GF-D8 (cell line): ENCODE data around the gene OAS2.

Experiments used
- DNase-seq: peaks from one replicate; lab custom pipeline; 2025; lab: John Stamatoyannopoulos, UW

OAS2 gene

DNA sequence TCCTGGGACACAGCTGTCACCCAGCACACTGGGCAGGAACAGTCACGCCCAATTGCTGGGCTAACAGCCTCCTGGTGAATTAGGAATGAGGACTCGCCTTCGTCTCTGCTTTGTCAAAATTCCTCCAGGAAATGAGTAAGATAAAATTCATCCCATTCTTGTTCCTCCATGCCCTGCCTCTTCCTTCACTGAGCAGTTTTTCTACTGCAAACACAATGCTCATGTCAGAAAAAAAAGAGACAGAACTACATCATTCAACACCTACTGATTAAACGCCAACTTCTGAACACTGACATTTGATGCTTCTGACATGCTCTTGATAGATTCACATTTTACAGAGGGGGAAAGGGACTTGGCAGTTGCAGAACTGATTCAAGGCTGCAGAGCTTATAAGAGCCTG lies 40.7 kb downstream of the OAS2 start:
- no peak for DNase-seq

DNA sequence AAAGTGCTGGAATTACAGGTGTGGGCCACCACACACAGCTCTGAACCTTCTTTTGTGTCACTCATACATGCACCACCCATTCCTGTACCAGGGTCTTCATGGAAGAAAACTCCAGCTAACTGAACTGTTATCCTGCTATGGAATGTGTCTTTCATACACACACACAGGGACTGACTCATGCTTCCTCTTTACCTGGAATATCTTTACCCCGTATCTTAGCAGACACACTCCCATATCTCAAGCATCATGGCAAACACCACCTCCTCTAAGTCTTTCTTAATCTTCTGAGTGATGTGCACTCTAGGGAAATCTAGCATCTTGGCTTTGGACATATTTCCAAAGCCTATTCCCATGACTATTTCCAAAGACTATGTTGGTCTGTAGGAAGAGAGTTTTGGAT lies 43.2 kb downstream of the OAS2 start:
- DNase-seq, result no peak

DNA sequence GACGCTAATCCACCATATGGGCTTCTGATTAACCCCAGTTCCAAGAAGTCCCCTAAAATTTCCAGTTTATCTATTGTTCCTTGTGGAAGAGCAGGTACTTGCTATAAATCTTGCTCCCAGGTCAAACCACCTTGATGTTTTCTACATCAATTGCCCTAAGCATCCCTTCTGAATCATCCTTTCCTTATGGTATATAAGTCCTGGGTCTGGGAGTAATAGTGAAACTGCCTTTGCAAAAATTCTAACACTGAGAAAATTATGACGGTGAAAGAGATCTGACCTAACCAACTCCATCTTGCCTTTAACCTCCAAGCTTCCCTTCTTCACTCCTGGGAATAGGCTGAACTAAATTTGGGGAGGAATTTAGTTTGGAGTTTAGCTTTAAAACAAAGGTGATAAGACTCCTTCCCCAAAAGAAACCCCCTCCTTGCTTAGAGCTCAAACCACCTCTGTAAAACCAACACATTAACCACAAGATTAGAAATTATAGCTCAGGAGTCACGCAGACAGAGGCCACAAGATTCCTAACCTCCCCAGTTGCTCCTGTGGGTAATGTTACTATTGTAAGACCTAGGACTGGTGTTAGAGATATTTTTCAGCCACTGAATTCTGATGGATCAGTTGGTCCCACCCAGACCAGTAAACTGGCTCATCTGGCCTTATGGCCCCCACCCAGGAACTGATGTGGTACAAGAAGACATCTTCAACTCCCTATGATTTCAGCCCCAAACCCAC lies 44.4 kb downstream of the OAS2 start:
- DNase-seq, result no peak

DNA sequence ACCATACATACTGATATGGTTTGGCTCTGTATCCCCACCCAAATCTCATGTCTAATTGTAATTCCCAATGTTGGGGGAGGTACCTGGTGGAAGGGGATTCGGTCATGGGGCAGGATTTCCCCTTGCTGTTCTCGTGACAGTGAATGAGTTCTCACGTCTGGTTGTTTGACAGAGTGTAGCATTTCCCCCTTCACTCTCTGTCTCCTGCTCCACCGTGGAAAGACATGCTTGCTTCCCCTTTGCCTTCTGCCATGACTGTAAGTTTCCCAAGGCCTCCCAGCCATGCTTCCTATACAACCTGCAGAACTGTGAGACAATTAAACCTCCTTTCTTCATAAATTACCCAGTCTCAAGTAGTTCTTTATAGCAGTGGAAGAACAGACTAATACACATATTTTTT lies 49.4 kb downstream of the OAS2 start:
- DNase-seq, result no peak

DNA sequence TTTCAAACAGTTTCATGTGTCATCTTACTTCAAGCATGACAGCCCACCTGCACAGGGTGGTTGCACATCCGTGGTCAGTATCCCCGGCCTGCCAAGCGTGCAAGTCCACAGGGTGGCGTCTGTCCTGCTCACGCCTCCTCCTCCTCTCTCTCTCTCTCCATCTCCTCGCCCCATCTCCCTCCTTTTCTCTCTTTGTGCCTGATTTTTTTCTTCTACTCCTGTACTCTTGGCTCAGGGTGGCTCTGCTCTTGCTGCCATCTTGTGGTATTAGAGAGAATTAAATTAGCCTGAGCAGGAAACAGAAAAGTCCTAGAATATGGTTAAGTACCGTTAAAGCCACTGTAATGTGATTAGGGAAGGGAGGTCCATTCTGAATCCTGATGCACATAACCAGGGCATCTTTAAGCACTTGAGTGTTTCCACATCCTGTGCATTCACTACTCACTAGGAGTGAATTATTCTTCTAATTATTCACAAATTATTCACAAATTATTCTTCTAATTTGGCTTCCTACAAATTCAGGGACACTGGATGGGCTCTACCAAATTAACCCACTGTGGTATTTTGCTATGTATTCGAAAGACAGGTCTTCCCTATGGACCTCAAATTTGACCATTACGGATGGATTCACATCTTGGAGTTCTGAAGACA lies 52.7 kb downstream of the OAS2 start:
- DNase-seq, result no peak

DNA sequence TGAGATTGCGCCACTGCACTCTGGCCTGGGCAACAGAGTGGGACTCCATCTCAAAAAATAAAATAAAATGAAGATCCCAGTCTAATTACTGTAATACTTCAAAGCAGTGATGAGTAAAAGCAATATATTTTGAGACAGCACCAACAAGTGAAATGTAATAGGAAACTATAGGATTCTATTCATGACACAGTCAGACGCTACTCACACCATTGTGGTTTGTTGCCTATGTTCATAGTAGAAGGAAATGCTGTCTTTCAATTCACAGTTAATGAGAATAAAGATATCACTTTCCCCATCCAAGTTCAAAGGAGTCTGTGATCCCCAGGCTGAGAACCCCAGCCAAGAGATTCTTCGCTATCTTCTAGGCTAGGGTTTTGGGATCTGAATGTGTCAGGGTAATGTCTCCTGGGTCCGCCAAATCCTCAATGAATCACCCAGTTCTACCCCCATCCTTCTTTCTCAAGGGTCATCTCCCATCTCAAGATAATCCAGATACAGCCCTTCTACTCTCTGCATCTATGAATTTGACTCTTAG lies 61.7 kb downstream of the OAS2 start:
- DNase-seq, result no peak

DNA sequence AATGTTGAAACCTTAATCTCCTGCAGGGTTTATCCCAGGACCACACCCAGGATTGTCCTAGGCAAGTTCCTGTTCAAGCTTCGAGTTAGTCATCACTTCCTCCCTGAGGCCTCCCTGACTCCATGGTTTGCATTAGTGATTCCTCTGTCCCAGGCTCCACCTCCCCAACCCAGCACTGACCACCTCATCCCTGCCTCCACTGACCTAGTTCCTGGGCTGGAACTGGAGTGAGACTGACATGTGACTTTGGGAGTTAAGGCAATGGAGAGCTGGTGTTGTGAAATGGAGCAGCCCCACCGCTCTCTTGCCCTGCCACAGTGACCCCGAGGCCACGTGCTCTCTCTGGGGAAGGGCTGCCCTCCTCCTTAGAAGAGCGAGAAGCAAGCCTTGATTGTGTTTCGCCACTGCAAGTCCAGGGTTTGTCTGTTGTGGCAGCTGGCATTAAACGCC lies 62.4 kb downstream of the OAS2 start:
- no peak for DNase-seq

DNA sequence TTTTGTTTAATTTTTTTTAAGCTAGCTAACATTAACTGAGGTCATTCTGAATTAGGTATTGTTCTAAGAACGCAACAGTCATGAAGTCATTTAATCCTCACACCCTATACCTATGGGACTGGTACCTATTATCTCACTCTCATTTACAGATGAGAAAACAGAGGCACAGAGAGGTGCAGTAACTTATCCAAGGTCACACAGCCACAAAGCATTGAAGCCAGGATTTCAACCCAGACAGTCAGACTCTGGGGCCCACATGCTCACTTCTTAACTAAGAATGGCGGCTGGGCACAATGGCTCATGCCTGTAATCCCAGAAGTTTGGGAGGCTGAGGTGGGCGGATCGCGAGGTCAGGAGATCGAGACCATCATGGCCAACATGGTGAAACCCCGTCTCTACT lies 63.2 kb downstream of the OAS2 start:
- DNase-seq, result no peak

DNA sequence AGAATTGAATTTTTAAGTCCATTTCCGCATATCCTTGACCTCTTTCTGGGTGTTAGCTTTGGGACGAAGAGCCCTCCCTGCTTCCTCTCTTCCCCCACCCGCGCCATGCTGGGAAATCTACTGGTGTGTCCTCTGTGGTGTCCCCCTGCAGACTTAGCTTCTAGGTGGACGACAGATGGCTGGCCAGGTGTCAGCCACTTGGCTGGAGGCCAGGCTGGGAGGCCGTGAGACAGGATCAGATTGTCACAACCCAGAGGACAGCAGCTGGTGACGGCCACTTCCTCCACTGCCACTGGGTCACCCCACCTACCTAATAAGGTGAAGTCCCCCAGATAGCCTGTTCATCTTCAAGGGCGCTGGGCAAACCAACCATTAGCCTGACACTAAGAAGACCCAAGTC lies 64.9 kb downstream of the OAS2 start:
- no peak for DNase-seq

DNA sequence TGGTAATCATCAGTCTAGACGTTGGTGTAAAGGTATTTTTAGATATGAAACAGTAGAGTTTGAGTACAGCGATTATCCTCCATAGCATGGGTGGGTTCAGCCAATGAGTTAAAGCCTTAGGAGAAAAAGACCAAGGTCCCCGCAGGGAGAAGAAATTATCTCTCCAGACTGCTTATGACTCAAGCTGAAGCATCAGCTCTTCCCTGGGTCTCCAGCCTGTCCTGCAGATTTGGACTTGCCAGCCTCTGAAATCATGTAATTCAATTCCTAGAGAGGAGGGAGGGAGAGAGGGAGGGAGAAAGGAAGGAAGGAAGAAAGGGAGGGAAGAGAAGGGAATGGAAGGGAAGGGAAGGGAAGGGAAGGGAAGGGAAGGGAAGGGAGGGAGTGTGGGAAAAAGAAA lies 66.2 kb downstream of the OAS2 start:
- DNase-seq, result no peak

DNA sequence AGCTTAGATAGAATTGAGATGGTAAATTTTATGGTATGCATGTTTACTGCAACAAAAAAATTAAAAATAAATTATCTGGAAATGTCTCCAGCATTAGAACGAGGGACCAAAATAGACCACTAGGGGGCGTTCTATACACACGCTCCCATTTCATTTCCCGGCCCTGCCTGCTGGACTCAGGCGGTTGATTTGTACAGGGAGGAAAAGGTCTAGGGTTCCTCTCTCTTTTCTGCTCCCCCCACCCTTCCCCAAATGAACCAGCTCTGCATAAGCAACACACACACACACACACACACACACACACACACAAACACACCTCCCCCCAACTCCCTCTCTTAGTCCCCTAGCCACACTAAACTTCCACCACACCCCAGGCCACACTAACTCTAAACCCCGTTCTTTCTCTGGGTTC lies 70.4 kb downstream of the OAS2 start:
- no peak for DNase-seq

DNA sequence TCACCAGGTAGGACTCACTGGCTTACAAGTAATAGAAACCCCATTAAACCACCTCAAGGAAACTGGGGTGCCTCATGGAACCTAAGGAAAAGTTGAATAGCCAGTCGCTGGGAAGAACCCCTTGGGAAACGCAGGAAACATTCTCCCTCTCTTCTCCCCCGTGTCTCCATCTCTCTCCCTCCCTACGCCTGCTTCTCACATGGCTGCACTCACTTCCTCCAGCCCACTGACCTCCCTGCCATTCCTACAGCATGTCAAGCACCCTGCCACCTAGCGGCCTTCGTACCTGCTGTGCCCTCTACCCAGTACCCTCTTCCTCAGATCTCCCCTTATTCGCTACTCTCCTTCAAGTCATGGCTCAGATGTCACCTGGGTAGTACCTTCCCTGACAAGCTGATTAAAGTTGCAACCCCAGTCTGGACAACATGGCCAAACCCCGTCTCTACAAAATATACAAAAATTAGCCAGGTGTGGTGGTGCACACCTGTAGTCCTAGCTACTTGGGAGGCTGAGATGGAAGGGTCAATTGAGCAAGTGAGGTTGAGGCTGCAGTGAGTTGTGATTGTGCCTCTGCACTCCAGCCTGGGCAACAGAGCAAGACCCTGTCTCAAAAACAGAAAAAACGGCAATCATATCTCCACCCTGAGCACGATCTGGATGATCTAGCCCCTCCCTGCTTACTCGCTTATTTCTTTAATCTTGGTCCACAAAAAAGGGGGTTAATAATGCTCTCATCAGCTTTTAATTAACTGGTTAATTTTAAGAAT lies 71.8 kb downstream of the OAS2 start:
- no peak for DNase-seq

DNA sequence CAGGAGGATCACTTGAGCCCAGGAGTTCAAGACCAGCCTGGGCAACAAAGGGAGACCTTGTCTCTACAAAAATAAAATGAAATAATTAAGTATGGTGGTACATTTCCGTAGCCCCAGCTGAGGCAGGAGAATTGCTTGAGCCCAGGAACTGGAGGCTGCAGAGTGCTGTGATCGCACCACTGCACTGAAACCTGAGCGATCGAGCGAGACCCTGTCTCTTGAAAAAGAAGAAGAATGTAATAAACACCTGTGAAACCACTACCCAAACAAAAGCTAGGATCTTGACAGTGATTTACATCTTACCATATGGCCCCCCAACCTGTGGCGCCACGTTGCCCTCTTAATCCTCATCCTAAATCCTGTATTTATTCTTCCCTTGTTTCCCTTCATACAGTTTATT lies 72.5 kb downstream of the OAS2 start:
- DNase-seq, result no peak

DNA sequence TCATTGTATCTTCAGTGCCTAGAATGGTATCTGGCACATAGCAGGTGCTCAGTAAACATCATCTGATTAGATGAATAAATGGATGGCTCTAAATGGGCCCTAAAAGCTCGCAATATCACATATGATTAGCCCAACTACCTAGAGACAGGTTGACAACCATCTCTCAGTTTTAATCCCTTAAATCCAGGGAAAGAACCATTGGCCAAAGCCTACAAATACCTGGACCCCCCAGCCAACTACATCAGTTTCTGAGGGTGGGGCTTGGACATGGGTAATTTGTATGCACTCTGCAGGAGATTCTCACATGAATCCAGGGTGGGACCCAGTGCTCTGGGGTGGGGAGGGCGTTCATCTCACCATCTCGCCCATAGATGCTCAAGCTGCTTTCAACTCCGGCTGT lies 73.4 kb downstream of the OAS2 start:
- no peak for DNase-seq

DNA sequence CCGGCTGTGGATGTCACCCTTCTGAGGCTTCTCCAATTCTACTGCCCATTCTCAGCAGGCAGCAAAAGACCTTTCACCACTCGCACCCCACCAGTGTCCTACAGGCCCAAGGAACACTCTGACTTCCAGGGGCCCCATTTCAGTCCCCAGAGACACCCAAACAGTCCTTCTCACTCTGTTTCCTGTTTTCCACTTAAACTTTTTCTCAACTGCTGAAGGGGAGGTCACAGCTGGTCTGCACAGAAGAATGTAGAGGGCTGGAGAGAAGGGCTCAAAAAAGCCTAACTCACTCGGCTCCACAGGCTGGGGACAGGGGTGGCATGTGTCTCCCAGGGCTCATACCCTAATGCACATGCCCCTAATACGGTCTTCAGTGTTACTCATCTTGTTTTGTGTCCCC lies 74.0 kb downstream of the OAS2 start:
- DNase-seq, result no peak

DNA sequence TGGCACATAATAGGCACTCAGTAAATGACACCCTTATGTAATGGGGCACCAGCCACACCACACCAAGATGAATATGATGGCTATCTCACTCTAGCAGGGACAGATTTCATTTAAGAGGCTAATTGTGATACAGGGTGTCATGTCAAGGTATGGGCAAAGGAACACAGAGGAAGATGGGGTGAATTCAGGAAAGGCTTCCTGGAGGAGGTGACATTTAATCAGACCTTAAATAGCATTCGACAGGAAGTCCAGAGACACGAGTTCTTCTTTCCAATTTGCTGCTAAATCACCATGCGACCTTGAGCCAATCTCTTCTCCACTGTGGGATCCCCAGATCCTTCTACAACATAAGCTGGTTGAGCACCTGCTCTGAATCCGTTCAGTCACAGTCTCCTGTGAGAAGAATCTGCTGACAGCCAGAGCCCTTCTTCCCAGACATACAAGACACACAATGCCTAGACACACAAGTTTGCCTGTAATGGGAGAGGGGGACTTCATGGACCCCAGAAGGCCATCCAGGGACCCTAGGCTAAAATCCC lies 76.7 kb downstream of the OAS2 start:
- no peak for DNase-seq

DNA sequence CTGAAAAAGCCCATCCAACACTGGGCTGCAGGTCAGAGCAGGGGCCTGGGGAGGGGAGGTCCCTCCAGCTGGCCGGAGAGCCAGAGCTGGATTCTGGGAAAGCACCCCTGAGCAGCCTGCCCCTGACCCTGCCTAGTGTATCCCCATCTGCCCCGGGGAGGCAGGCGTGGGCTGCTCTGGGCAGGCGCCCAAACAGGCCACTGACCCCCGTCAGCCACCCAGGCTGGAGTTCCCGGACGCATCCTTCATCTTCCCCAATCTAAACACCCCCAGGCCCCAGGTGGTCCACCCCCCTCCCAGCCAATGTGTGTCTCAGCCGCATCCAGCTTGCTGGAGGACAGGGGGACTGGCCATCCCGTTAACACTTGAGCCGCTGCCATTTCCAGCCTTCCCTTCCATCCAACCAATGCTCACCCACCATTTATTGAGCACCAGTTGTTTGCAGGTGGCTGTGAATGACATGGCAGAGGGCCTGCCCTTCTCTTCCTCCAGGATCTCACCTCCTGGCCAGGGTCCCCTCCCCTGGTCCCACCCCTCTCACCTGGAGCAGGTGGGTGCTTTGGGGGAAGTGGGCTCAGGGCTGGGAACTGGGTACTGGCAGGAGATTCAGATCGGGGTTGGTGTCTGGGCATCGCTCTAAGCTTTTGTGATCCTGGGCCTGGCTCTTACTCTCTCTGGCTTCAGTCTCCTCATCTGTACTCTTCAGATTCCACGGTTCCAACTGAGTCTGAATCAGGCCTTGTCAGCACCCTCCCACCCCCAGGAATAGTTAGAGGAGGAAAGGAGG lies 77.5 kb downstream of the OAS2 start:
- DNase-seq, result no peak

DNA sequence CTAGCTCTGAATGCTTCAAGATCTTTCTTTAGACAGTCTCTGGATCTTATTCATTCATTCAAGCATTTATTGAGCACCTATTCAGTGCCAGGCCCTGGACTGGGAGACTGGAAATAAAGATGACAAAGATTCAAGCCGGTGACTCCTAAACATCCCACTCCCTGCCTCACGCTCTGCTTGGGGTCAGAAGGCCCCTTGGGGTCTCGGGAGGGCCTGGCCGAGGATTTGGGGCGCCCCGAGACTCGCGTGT lies 78.0 kb downstream of the OAS2 start:
- DNase-seq, result no peak

DNA sequence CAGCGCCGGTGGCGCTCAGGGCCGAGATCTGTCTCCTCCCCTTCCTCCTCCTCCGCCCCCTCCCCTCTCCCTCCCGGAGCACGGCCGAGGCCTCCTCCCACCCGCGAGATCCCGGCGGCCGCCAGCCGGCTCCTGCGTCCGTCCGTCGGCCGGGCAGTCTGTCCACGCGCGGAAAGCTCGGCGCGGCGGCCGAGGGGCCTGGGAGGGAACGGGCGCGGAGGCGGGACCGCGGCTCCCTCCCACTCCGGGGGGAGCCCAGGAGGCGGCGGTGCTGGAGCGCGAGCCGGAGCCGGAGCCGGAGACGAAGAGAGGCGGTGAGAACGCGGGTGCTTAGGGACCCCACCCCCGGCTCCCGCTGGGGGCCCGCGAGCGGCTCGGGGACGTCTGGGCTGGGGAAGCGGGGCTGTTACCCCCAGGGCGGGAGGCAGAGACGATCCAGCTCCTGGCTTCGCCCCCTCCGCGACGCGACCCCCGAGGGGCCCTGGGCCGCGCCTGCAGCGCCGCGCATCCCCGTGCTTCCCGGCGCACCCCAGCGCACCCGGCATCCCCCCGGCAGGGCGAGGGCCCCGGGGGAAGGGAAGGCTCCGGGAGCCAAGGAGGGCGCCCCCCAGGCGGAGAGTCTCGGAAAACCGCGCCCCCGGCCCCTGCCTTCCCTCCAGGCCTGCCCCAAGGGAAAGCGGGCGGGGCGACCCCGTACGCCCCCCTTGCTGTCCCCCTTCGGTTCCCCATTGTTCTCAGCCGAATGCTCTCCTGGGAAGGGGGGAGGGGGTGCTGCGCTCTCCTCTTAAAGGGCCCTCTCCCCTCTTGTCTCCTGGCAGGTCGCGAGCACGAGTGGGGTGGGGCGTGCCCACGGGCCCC lies 78.5 kb downstream of the OAS2 start, which contains the start of gene DTX1:
DTX1 (plus strand) TSS at position 100 of the 858 bp plus-strand sequence. CDS start 1,463 bp downstream, outside the sequence.
- no peak for DNase-seq

DNA sequence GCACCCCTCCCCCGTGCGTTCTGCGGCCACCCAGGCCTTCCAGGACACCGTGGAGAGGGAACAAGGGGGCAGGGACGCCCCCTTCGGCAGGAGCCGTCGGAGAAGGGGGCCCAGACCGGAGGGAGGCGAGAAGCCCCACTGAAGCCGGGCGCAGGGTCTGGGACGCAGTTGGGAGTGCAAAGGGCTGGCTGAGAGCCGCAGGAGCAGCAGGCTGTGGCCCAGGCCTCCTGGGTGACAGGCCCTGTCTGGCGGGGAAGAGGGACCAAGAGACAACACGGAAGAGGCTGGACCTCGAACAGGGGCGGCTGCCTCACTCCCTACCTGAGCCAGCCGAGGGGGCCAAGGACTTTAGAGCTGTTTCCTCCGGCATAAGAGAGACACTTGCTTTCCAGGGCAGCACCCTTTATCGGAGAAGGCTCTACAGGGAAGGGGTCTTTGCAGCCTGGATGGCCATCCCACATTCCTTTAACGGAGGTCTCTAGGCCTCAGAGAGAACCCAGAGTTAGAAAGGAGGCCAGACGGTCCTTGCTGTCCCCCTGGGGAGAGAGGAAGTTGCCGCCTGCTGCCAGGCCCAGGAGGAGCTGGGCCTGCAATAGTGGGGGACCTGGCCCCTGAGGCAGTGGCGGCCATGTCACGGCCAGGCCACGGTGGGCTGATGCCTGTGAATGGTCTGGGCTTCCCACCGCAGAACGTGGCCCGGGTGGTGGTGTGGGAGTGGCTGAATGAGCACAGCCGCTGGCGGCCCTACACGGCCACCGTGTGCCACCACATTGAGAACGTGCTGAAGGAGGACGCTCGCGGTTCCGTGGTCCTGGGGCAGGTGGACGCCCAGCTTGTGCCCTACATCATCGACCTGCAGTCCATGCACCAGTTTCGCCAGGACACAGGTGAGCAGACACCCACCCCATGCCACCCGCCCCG lies 79.5 kb downstream of the OAS2 start:
- no peak for DNase-seq
